AG20443 (cell line): ENCODE results near the gene APOC4.
"Not testable (repeated sequence)": the region's sequence is repeated elsewhere in the genome, so short reads cannot be mapped to it uniquely, and the experiment has no call there.

Experiments used
- DNase-seq: peaks from one replicate; pipeline ENCODE4 v3.0.0; 2012; ENCODE audit warnings: low spot score, mixed read lengths

APOC4 gene

GRCh38 chr19:44914433-44915206, 27.4 kb upstream of the APOC4 start, which contains the start of gene APOC1:
Gene APOC1, plus strand, starts transcription at chr19:44914608. Its CDS starts 284 bp downstream, at chr19:44914892.
- peak; percentile 93 for DNase-seq

- peak; percentile 3 for DNase-seq
These were observed 17.8 kb upstream of the APOC4 start for GRCh38 chr19:44924243-44924725.

- peak; percentile 54 for DNase-seq
These were observed 16.7 kb upstream of the APOC4 start for GRCh38 chr19:44925114-44925891.

- not testable (repeated sequence) for DNase-seq
These were observed 15.6 kb upstream of the APOC4 start for GRCh38 chr19:44926245-44927077.

GRCh38 chr19:44927746-44928145, 14.3 kb upstream of the APOC4 start:
- DNase-seq = peak; percentile 49

- peak; percentile 2 for DNase-seq
These were observed 11.9 kb upstream of the APOC4 start for GRCh38 chr19:44930088-44930487.

GRCh38 chr19:44931541-44931940, 10.5 kb upstream of the APOC4 start:
- DNase-seq = peak; percentile 1

- DNase-seq = no peak
These were observed 2.4 kb upstream of the APOC4 start for GRCh38 chr19:44939668-44940067.

- peak; percentile 69 for DNase-seq
These were observed 1.8 kb downstream of the APOC4 start for GRCh38 chr19:44943801-44944249.

GRCh38 chr19:44947041-44947581, 5.1 kb downstream of the APOC4 start:
- no peak for DNase-seq

GRCh38 chr19:44948237-44948636, 6.2 kb downstream of the APOC4 start:
- no peak for DNase-seq

GRCh38 chr19:44948763-44949374, 6.8 kb downstream of the APOC4 start:
- DNase-seq = no peak

- DNase-seq = no peak
These were observed 7.5 kb downstream of the APOC4 start for GRCh38 chr19:44949550-44949949.

- DNase-seq = peak; percentile 82
These were observed 9.4 kb downstream of the APOC4 start for GRCh38 chr19:44951179-44952159.

GRCh38 chr19:44954278-44954648, 12.2 kb downstream of the APOC4 start:
- no peak for DNase-seq

GRCh38 chr19:44954649-44955504, 12.8 kb downstream of the APOC4 start, which contains the start of gene CLPTM1:
Gene CLPTM1, plus strand, starts transcription at chr19:44955380. Its CDS starts 16 bp downstream, at chr19:44955396.
- DNase-seq = peak; percentile 98

GRCh38 chr19:44955505-44956439, 13.7 kb downstream of the APOC4 start:
- DNase-seq = no peak

- DNase-seq = no peak
These were observed 15.5 kb downstream of the APOC4 start for GRCh38 chr19:44957526-44957925.
